H9 (cell line): ENCODE results near the gene MTFR2. TPM values are rescaled to one million over a fixed set of nuclear protein-coding genes. Genes with fewer than 3 reads are reported as not detected.

Experiments
- DNase-seq: peaks from one replicate; pipeline ENCODE4 v3.0.0-alpha.2; 2017
- H2AFZ ChIP-seq: one replicate; pipeline ENCODE4 v1.6.1; 2013; ENCODE audit warnings: mild to moderate bottlenecking, low read length, control low read depth, moderate library complexity
- H2AK5ac ChIP-seq: 2 replicates; pipeline ENCODE4 v1.6.1; 2013; ENCODE audit warnings: low read length, control low read depth, mixed read lengths; ENCODE audit not compliant: insufficient read length
- H2BK120ac ChIP-seq: one replicate; pipeline ENCODE4 v1.6.1; 2013; ENCODE audit warnings: low read depth, mild to moderate bottlenecking, low read length, control low read depth, inconsistent platforms; ENCODE audit not compliant: poor library complexity, severe bottlenecking
- H2BK12ac ChIP-seq: 2 replicates; pipeline ENCODE4 v1.6.1; 2013; ENCODE audit warnings: low read length, control low read depth, mixed read lengths, low read depth; ENCODE audit not compliant: insufficient read length
- H2BK15ac ChIP-seq: 2 replicates; pipeline ENCODE4 v1.6.1; 2013; ENCODE audit warnings: low read depth, low read length, control low read depth
- H2BK20ac ChIP-seq: one replicate; pipeline ENCODE4 v1.6.1; 2013; ENCODE audit warnings: low read depth, mild to moderate bottlenecking, low read length, control low read depth, inconsistent platforms; ENCODE audit not compliant: poor library complexity, severe bottlenecking
- H2BK5ac ChIP-seq: 2 replicates; pipeline ENCODE4 v1.6.1; 2013; ENCODE audit warnings: low read length, control low read depth, mixed read lengths; ENCODE audit not compliant: insufficient read length
- H3K14ac ChIP-seq: 2 replicates; pipeline ENCODE4 v1.6.1; 2013; ENCODE audit warnings: low read length, control low read depth; ENCODE audit not compliant: insufficient read depth
- H3K18ac ChIP-seq: 2 replicates; pipeline ENCODE4 v1.6.1; 2013; ENCODE audit warnings: low read depth, mild to moderate bottlenecking, mixed read lengths, low read length, control low read depth; ENCODE audit not compliant: insufficient read length
- H3K23ac ChIP-seq: 2 replicates; pipeline ENCODE4 v1.6.1; 2013; ENCODE audit warnings: low read length, control low read depth, mixed read lengths, low read depth; ENCODE audit not compliant: insufficient read length
- H3K23me2 ChIP-seq: 2 replicates; pipeline ENCODE4 v1.6.1; 2013; ENCODE audit warnings: low read depth, mild to moderate bottlenecking, mixed read lengths, low read length, control low read depth; ENCODE audit not compliant: insufficient read length, poor library complexity, severe bottlenecking
- H3K27ac ChIP-seq: 2 replicates; pipeline ENCODE4 v1.5.1; 2013; ENCODE audit warnings: low read length, control low read depth, mixed read lengths, low read depth; ENCODE audit not compliant: insufficient read length
- H3K27me3 ChIP-seq: 2 replicates; pipeline ENCODE4 v1.6.1; 2013; ENCODE audit warnings: low read length, control low read depth, inconsistent platforms; ENCODE audit not compliant: insufficient read depth
- H3K4ac ChIP-seq: 2 replicates; pipeline ENCODE4 v1.6.1; 2013; ENCODE audit warnings: low read depth, mild to moderate bottlenecking, control low read depth, inconsistent platforms, low read length, moderate library complexity
- H3K4me1 ChIP-seq: 2 replicates; pipeline ENCODE4 v1.6.1; 2013; ENCODE audit warnings: low read length, control low read depth, inconsistent platforms; ENCODE audit not compliant: insufficient read depth
- H3K4me2 ChIP-seq: 2 replicates; pipeline ENCODE4 v1.6.1; 2013; ENCODE audit warnings: low read length, control low read depth, mixed read lengths; ENCODE audit not compliant: insufficient read length, insufficient read depth
- H3K56ac ChIP-seq: 2 replicates; pipeline ENCODE4 v1.6.1; 2013; ENCODE audit warnings: low read depth, mild to moderate bottlenecking, mixed read lengths, low read length, control low read depth; ENCODE audit not compliant: insufficient read length
- H3K79me1 ChIP-seq: 2 replicates; pipeline ENCODE4 v1.6.1; 2013; ENCODE audit warnings: low read depth, mild to moderate bottlenecking, moderate library complexity, low read length, control low read depth, inconsistent platforms; ENCODE audit not compliant: insufficient read depth, poor library complexity, severe bottlenecking
- H3K79me2 ChIP-seq: 2 replicates; pipeline ENCODE4 v1.6.1; 2013; ENCODE audit warnings: low read length, control low read depth, inconsistent platforms; ENCODE audit not compliant: insufficient read depth
- H3K9ac ChIP-seq: 2 replicates; pipeline ENCODE4 v1.6.1; 2013; ENCODE audit warnings: low read length, control low read depth, mixed read lengths; ENCODE audit not compliant: insufficient read length; ENCODE audit errors: extremely low read depth
- H3K9me3 ChIP-seq: one replicate; pipeline ENCODE4 v1.6.1; 2013; ENCODE audit warnings: low read depth, low read length, inconsistent platforms; ENCODE audit not compliant: control insufficient read depth
- H3T11ph ChIP-seq: one replicate; pipeline ENCODE4 v1.6.1; 2013; ENCODE audit warnings: mild to moderate bottlenecking, low read length, control low read depth, inconsistent platforms
- H4K20me1 ChIP-seq: one replicate; pipeline ENCODE4 v1.6.1; 2013; ENCODE audit not compliant: control insufficient read depth, insufficient read length, insufficient read depth
- H4K5ac ChIP-seq: 2 replicates; pipeline ENCODE4 v1.6.1; 2013; ENCODE audit warnings: low read depth, mild to moderate bottlenecking, mixed read lengths, low read length, control low read depth; ENCODE audit not compliant: insufficient read length
- H4K8ac ChIP-seq: replicated peaks from 2 replicates; pipeline ENCODE4 v1.6.1; 2013; ENCODE audit warnings: low read length, control low read depth, mixed read lengths, low read depth; ENCODE audit not compliant: insufficient read length
- H4K91ac ChIP-seq: 2 replicates; pipeline ENCODE4 v1.6.1; 2013; ENCODE audit warnings: low read depth, mild to moderate bottlenecking, moderate library complexity, mixed read lengths, low read length, control low read depth; ENCODE audit not compliant: insufficient read length
- H3K27ac Mint-ChIP-seq, 3 experiments: 2 replicates in 2 of 3; 3 replicates in 1 of 3; pipeline ENCODE4 v1.8.0; 2020 to 2021; ENCODE audit warnings: mixed read lengths in 3 of 3, mild to moderate bottlenecking in 1 of 3, moderate library complexity in 1 of 3
- H3K27me3 Mint-ChIP-seq: 2 replicates; pipeline ENCODE4 v1.8.0; 2021; ENCODE audit warnings: low read depth, mild to moderate bottlenecking, moderate library complexity, mixed read lengths
- H3K36me3 Mint-ChIP-seq, 3 experiments: 2 replicates in 2 of 3; 3 replicates in 1 of 3; pipeline ENCODE4 v1.8.0; 2020 to 2021; ENCODE audit warnings: low read depth in 3 of 3, mixed read lengths in 3 of 3; ENCODE audit not compliant: insufficient read depth in 1 of 3
- H3K4me1 Mint-ChIP-seq, 2 experiments: 2 replicates each; pipeline ENCODE4 v1.8.0; 2020; ENCODE audit warnings: mixed read lengths in 2 of 2
- H3K4me3 Mint-ChIP-seq, 2 experiments: 2 replicates in 1 of 2; 3 replicates in 1 of 2; pipeline ENCODE4 v1.8.0; 2020 to 2021; ENCODE audit warnings: mild to moderate bottlenecking in 2 of 2, mixed read lengths in 2 of 2, moderate library complexity in 1 of 2
- H3K9me3 Mint-ChIP-seq, 2 experiments: 2 replicates in 1 of 2; 3 replicates in 1 of 2; pipeline ENCODE4 v1.8.0; 2020; ENCODE audit warnings: mild to moderate bottlenecking in 2 of 2, mixed read lengths in 2 of 2, moderate library complexity in 1 of 2
- WGBS: extraction: QIAGEN DNeasy Blood & Tissue Kit; methylation state at CpG from one replicate; pipeline ENCODE4 v1.1.7; 2013; ENCODE audit warnings: missing lambda C conversion rate, low lambda C conversion rate, mixed read lengths; ENCODE audit not compliant: insufficient read length; ENCODE audit errors: extremely low coverage; 5-methylcytosine and 5-hydroxymethylcytosine counted together
- long read RNA-seq: library from polyadenylated mRNA; unstranded; transcript quantifications from one replicate; pipeline ENCODE4 v2.0.0, GENCODE V29; 2020
- total RNA-seq: library from RNA; stranded (reverse); gene quantifications from 2 replicates; pipeline ENCODE4 v1.2.1, GENCODE V29; 2021
- TF ChIP-seq, protein P1 (sequence below): fragments of 200-600 bp; sonication (generic); conservative IDR thresholded peaks from 3 replicates; pipeline ENCODE4 v1.8.0; 2021; ENCODE audit warnings: antibody characterized with exemption, mild to moderate bottlenecking

The MTFR2 gene
- 10.0 and 11.8 TPM in 2 replicates for total RNA-seq
- long read RNA-seq, transcript MTFR2-203 (8 exons, 1,793 nt): major isoform, 47 of 70 reads
- long read RNA-seq, transcript MTFR2-205 (8 exons, 1,524 nt): minor isoform, 15 of 70 reads
- long read RNA-seq, partial matches to known transcripts: 3 of 70 reads
- long read RNA-seq, other reads (novel, unspliced or antisense): 5 of 70 reads

DNA sequence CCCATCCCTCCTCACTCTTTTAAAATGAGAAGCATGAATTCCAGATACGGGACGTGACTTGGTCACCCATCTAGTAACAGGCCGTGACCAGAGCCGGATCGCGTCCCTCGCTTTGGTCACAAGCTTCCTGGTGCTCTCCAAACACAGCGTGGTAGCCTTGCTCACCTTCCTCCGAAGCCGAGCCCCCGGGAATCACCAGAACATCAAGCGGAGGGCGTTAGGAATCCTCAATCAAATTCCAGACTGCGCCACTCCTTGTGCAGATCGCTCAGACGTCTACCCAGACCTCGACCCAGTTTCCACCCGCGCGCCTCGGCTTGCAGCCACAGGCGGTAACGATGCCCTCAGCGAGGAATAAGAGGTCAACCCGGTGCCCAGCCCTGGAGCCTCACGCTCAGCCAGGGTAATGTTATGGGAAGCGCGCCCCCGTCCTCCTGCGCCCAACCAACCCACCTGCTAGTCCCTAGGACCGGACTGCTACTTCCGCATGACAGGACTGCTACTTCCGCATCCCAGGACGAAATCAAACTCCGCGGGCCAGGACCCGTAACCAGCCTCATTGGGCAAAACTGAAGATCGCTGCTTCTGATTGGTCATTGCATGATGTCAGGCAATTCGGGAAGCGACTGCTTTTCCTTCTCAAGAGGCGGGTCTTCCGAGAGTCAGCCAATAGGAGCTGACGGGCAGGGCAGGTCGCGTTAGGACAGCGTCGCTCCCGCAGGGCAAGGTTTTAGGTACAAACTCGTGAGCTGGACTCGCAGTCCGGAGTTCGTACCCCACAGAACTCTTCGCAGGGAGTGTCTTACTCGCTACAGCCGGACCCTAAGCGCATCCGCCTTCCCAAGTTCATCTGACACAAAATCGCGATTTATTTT lies at the start of gene MTFR2:
Gene MTFR2 (minus strand): TSS at position 501 of the 875 bp plus-strand sequence. CDS start 1,212 bp downstream, outside the sequence.
- Histone ChIP-seq H2BK120ac (no peak within 1 kb of the TSS), H3K14ac (no peak within 1 kb of the TSS), H3K18ac (no peak within 1 kb of the TSS), H3K79me2 (no peaks in the 10 kb centered on the region; the same call in 1 of the 2 replicates), H3K56ac (no peak within 1 kb of the TSS), H3K27ac (no peak within 1 kb of the TSS), H4K8ac (no peak within 1 kb of the TSS), H2BK12ac (no peak within 1 kb of the TSS), H2AFZ (peak within 1 kb of the TSS; percentile 66), H2AK5ac (no peak within 1 kb of the TSS), H2BK5ac (no peak within 1 kb of the TSS), H4K91ac (no peak within 1 kb of the TSS), H4K20me1 (no peaks in the 10 kb centered on the region), H3K23ac (no peak within 1 kb of the TSS), H2BK15ac (no peak within 1 kb of the TSS), H3K4me1 (no peaks in the 10 kb centered on the region), H3K4ac (no peak within 1 kb of the TSS), H3K23me2 (peaks cover 3% of the 10 kb centered on the region), H3K4me2 (peak within 1 kb of the TSS; percentile 96), H4K5ac (no peak within 1 kb of the TSS), H3T11ph (no peak within 1 kb of the TSS), H3K9me3 (no peaks in the 10 kb centered on the region), H3K79me1 (no peaks in the 10 kb centered on the region), H3K9ac (peak within 1 kb of the TSS; percentile 77), H3K27me3 (no peaks in the 10 kb centered on the region), H2BK20ac (no peak within 1 kb of the TSS)
- Mint-ChIP-seq H3K27me3 (no peaks in the 10 kb centered on the region), H3K4me3 (peak within 1 kb of the TSS; percentile 97), H3K9me3 (no peaks in the 10 kb centered on the region), H3K36me3 (peaks cover 0 to 11% (median 4%) of the 10 kb centered on the region in 3 experiments; a peak in 4 of 7 replicates), H3K27ac (peak within 1 kb of the TSS; percentile 75 to 97 (median 77); a peak in 6 of 7 replicates), H3K4me1 (peaks cover 17 to 18% of the 10 kb centered on the region in 2 experiments)
- WGBS: no CpG with 5 or more reads among the region's 59 CpGs
- peak; percentile 99 for DNase-seq
- TF ChIP-seq, protein P1, sequence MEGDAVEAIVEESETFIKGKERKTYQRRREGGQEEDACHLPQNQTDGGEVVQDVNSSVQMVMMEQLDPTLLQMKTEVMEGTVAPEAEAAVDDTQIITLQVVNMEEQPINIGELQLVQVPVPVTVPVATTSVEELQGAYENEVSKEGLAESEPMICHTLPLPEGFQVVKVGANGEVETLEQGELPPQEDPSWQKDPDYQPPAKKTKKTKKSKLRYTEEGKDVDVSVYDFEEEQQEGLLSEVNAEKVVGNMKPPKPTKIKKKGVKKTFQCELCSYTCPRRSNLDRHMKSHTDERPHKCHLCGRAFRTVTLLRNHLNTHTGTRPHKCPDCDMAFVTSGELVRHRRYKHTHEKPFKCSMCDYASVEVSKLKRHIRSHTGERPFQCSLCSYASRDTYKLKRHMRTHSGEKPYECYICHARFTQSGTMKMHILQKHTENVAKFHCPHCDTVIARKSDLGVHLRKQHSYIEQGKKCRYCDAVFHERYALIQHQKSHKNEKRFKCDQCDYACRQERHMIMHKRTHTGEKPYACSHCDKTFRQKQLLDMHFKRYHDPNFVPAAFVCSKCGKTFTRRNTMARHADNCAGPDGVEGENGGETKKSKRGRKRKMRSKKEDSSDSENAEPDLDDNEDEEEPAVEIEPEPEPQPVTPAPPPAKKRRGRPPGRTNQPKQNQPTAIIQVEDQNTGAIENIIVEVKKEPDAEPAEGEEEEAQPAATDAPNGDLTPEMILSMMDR: no peak
